Transverse colon (tissue), 3 donors: ENCODE data around the gene UPK2.

ENCODE experiments used
- EP300 ChIP-seq: sonication (generic); formaldehyde crosslinking; IDR thresholded peaks from one replicate; pipeline ENCODE4 v1.6.1; 2017; ENCODE audit warnings: antibody characterized with exemption, low read depth
- POLR2A ChIP-seq: fragments of 450-650 bp; IDR thresholded peaks from one replicate; pipeline ENCODE4 v1.6.1; 2016; ENCODE audit warnings: antibody characterized with exemption, mild to moderate bottlenecking, moderate library complexity
- TF ChIP-seq, protein P1 (sequence below), 5 experiments: fragments of 200-600 bp in 3 of 5; fragments of 450-650 bp in 2 of 5; sonication (generic) in 3 of 5; IDR thresholded peaks; 1 replicate in 2 of 5; 2 replicates in 3 of 5; pipeline ENCODE4 v1.5.1; 2016 to 2017; ENCODE audit warnings: antibody characterized with exemption in 5 of 5, inconsistent platforms in 3 of 5, mild to moderate bottlenecking in 2 of 5, moderate library complexity in 1 of 5

- TF ChIP-seq, protein P1, sequence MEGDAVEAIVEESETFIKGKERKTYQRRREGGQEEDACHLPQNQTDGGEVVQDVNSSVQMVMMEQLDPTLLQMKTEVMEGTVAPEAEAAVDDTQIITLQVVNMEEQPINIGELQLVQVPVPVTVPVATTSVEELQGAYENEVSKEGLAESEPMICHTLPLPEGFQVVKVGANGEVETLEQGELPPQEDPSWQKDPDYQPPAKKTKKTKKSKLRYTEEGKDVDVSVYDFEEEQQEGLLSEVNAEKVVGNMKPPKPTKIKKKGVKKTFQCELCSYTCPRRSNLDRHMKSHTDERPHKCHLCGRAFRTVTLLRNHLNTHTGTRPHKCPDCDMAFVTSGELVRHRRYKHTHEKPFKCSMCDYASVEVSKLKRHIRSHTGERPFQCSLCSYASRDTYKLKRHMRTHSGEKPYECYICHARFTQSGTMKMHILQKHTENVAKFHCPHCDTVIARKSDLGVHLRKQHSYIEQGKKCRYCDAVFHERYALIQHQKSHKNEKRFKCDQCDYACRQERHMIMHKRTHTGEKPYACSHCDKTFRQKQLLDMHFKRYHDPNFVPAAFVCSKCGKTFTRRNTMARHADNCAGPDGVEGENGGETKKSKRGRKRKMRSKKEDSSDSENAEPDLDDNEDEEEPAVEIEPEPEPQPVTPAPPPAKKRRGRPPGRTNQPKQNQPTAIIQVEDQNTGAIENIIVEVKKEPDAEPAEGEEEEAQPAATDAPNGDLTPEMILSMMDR (IDR thresholded peaks at IDR 0.05) = no peak
- TF ChIP-seq EP300 = no peak
- peak; percentile 56 for TF ChIP-seq POLR2A
Observed at GRCh38 chr11:118929501-118930093, 26.5 kb upstream of the UPK2 start.
